CD4-positive, alpha-beta T cell treated with Interleukin-1 beta for 1 hour (primary cell): Measurements from ENCODE around the gene COL19A1.
"Not testable (repeated sequence)": the region's sequence is repeated elsewhere in the genome, so short reads cannot be mapped to it uniquely, and the experiment has no call there.

Experiments
- DNase-seq, 2 donors: peaks; one replicate each; pipeline ENCODE4 v3.0.0-alpha.2; 2020 to 2022

Gene COL19A1

GRCh38 chr6:69867639-69867976, 1.3 kb downstream of the COL19A1 start:
- DNase-seq = no peak

GRCh38 chr6:69868252-69868804, 2.0 kb downstream of the COL19A1 start:
- DNase-seq = no peak

- no peak for DNase-seq
Observed at GRCh38 chr6:69868961-69869360, 2.6 kb downstream of the COL19A1 start.

GRCh38 chr6:69871107-69871506, 4.8 kb downstream of the COL19A1 start:
- no peak for DNase-seq

GRCh38 chr6:69873291-69873690, 6.9 kb downstream of the COL19A1 start:
- no peak for DNase-seq

- no peak for DNase-seq
Observed at GRCh38 chr6:69875715-69876114, 9.4 kb downstream of the COL19A1 start.

- DNase-seq = no peak
Observed at GRCh38 chr6:69878795-69879194, 12.4 kb downstream of the COL19A1 start.

GRCh38 chr6:69880601-69881000, 14.2 kb downstream of the COL19A1 start:
- DNase-seq = no peak

GRCh38 chr6:69881322-69882151, 15.2 kb downstream of the COL19A1 start:
- peak in 1 of 2 donors; percentile 75 for DNase-seq

- DNase-seq = no peak
Observed at GRCh38 chr6:69883551-69883950, 17.2 kb downstream of the COL19A1 start.

- DNase-seq = no peak
Observed at GRCh38 chr6:69884231-69884630, 17.9 kb downstream of the COL19A1 start.

- no peak for DNase-seq
Observed at GRCh38 chr6:69887026-69887425, 20.7 kb downstream of the COL19A1 start.

- DNase-seq = no peak
Observed at GRCh38 chr6:69887714-69888345, 21.5 kb downstream of the COL19A1 start.

GRCh38 chr6:69888482-69889233, 22.3 kb downstream of the COL19A1 start:
- no peak for DNase-seq

GRCh38 chr6:69889234-69889974, 23.0 kb downstream of the COL19A1 start:
- not testable (repeated sequence) for DNase-seq

GRCh38 chr6:69892561-69892960, 26.2 kb downstream of the COL19A1 start:
- DNase-seq = not testable (repeated sequence)

GRCh38 chr6:69893266-69893665, 26.9 kb downstream of the COL19A1 start:
- DNase-seq = not testable (repeated sequence)

GRCh38 chr6:69894578-69895347, 28.4 kb downstream of the COL19A1 start:
- no peak for DNase-seq

- DNase-seq = no peak
Observed at GRCh38 chr6:69895396-69895795, 29.0 kb downstream of the COL19A1 start.

- no peak for DNase-seq
Observed at GRCh38 chr6:69900869-69901268, 34.5 kb downstream of the COL19A1 start.

GRCh38 chr6:69901361-69901760, 35.0 kb downstream of the COL19A1 start:
- DNase-seq = no peak

- DNase-seq = no peak
Observed at GRCh38 chr6:69907981-69908498, 41.7 kb downstream of the COL19A1 start.
